Activated CD4-positive, alpha-beta T cell treated with anti-CD3 and anti-CD28 coated beads for 48 hours (primary cell): ENCODE measurements around the gene FMN2.
"Not testable (repeated sequence)": the region's sequence is repeated elsewhere in the genome, so short reads cannot be mapped to it uniquely, and the experiment has no call there.

ENCODE experiments used
- DNase-seq: peaks from one replicate; pipeline ENCODE4 v3.0.0-alpha.2; 2020

The FMN2 gene

DNA sequence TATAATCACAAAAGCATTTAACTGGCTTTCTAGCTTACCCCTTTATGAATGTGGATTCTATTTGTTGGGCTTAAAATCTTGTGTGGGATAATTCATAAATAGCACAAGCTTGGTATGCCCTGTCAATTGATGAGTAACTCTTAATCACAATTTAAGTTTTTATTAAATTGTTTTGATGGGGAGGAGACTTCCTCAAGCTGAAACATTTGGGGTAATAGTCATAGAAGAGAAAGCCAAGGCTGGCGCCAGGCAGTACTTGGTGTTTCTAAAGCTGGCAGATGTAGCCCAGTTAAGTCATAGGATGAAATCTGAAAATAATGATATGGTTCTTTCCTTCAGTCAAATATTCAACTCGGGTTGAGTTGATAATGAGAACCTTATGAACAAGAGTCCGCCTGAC, 167.2 kb downstream of the FMN2 start:
- DNase-seq: no peak

DNA sequence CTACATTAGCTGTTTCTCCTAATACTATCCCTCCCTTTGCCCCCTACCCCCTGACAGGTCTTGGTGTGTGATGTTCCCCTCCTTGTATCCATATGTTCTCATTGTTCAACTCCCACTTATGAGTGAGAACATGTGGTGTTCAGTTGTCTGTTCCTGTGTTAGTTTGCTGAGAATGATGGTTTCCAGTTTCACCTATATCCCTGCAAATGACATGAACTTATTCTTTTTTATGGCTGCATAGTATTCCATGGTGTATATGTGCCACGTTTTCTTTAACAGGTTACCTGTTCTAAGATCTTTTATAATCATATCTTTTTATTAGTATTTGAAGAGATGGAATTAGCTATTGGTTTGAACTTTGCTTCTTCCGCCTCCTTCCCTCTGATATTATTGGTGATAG, 172.8 kb downstream of the FMN2 start:
- not testable (repeated sequence) for DNase-seq

DNA sequence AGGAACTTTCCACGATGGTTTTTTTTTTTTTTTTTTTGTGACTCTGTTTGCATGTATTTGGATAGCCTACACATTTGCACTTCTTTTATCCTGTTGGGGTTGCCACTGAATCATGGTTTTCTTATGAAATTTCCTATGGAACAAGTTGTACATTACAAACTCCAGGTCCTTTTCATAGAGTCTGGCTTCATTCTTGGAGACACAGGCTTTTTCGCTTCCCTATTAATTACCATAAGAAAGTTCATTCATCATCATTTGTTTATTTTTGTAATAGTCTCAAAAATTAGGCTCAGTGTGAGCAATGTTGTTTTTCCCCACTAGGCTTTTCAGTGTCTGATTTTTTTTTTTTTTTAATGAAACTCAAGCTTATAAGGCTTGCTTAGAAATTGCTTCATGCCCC, 179.4 kb downstream of the FMN2 start:
- no peak for DNase-seq

DNA sequence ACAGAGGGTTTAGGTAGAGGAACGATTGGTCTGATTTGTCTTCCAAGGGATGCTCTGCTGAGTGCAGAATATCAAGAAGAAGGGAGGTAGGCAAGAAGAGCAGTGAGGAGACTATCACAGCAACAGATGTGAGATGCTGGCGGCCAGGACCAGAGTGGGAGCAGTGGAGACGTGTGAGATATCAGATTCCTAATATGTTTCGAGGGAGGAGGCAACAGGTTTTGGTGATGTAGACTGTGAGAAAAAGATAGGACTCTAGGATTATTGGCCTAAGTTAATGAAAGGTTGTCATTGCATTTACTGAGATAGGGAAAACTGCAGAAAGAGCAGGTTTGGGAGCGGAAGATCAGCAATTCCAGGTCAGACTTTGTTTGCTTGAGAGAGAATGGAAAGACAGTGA, 182.9 kb downstream of the FMN2 start:
- DNase-seq: no peak

DNA sequence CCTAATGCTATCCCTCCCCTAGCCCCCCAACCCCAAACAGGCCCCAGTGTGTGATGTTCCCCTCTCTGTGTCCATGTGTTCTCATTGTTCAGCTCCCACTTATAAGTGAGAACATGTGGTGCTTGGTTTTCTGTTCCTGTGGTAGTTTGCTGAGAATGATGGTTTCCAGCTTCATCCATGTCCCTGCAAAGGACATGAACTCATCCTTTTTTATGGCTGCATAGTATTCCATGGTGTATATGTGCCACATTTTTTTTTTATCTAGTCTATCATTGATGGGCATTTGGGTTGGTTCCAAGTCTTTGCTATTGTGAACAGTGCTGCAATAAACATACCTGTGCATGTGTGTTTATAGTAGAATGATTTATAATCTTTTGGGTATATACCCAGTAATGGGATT, 183.5 kb downstream of the FMN2 start:
- DNase-seq: not testable (repeated sequence)

DNA sequence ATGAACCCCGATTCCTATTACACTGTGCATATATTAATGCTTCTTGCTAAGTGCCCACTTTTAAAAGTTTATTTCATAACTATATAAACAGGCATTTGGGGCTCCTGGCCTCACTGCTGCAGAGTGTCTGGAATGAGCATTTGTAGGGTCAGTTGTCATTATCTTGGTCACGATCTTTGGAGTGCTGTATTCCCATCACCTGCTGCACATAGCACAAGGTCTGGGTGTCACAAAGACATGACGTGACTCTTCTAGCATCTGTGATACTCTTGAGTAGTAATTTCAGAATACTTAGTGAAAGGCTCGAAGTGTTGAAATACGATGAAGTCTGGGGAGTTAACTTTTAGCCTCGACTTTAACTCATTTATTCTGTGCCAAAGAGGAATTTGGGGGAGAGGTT, 186.4 kb downstream of the FMN2 start:
- DNase-seq: no peak

DNA sequence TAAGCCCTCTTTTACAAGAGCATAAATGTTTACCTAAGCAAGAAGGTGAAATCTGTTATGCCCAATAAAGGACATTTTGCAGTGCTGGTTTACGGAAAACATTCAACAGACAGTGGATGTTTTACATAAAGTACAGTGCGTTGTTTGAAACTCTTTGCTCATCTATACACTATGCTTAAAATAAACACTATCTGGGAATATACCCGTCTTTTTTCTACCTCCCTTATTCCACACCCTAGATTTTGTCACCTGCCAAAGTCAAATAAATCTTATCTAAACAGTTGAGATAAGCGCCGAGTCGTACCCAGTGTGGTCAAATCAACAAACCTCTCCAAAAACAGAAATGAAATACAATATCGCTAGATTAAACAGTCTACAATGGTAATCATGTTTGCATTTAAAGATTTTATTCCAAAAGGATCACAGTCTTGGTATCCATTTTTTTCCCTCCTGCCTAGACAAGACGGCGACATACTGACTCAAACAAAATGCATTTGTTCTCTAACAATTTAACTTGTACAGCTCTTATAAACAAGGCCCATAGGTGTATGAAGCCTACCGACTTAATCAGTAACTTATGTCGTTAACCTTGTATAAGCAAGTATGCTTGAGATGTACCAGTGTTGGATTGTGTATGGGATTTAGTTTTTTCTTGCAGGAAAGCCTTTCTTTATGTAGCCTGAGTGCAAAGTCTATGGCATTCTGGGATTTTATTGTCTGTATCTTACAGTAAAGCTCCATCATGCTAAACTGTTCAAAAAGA, 189.1 kb downstream of the FMN2 start:
- no peak for DNase-seq

DNA sequence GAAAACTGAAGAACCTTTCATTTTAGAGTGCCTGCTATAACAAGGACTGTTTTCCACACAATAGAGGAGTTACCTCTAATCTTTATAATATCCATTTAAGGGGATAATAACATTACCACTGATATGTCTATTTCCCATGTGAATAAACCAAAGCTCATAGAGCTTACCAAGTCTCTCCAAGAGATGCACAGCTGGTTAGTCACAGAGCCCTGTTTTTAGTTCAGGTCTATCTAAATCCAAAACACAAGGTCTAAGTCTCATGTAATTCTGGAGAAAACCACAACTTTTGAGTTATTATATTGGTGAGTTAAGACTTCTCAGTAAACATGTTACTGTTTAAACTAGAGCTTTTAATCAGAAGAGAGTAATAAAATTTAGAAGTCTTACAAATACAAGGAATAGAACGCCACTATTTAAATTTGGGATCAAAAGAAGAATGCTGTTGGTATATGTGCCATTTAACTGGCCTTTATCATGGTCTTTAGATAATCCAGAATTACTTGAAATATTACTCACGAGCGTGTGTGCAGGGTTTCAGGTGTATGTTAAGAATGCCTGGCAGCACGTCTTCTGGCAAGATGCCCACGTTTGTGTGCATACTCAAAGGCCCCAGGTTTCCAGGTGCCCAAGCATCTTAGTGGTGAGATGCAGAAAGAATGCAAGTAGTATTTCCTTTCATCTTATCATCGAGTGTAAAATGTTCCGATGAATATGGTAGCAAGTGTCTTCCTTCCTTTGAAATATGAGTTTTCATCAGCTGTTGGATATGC, 190.6 kb downstream of the FMN2 start:
- no peak for DNase-seq

DNA sequence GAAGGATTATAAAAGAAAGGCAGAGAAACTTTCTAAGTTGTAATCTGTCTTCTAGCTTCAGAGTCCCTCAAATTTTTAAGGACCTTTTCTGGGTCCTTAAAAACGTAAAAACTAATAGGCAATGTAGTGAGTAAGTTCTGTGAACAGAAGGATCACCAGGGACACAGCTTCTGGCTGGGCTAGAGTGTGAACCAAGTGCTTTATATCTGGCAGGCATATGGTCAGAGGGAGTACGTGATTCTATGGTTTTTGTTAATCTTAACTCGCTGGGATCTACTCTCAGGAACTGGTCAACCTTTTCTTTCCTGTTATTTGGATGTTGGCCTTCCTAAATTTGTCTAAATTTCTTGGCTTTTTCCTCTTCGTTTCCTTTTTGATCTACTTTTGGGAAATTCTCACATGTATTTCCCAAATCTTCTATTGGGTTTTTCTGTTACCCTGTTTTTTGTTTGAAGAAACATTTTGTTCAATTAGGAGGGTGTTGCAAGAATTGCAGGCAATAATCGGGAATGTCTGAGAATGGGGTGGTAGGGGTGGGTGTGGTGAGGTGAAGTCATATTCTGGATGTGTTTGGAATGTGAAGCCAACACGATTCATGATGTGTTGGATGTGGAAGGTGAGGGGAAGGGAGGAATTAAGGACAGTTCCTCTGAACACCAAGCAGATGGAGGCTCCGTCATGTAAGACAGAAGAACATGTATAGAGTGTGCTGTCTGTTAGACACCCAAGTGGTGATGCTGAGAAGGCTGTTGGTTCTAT, 193.2 kb downstream of the FMN2 start:
- no peak for DNase-seq

DNA sequence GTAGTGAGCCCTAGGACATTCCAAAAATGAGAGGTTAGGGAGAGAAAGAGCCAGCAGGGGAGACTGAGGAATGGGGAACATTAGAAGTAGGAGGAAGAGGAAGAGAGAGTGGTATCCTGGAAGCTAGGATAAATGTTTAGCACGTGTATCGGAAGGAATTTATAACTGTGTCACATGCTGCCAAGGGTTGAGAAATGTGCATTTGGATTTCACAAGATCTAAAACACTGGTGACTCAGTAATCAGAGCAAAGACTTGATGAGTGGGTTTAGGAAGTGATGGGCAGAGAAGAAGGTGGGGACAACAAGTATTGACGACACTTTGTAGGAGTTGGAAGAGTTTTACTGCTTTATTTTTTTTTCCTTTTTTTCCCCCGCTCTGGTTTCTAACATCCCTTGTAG, 193.9 kb downstream of the FMN2 start:
- no peak for DNase-seq

DNA sequence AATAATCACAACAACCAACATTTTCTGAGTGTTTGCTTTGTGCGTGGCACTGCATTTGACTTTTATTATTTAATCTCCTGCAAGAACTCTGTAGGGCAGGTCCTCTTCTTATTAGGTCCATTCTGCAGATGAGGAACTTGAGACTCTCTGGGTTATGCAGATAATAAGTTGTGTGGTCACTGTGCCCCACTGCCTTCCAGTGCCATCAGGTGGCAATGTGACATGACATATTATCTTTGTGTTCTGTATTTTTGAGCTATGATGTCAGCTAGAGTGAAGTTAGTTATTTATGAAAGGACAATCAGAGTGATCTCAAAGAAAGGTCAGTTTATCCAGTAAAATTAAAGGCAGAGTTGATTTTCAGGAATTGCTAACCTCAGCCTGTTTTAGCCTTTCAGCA, 196.0 kb downstream of the FMN2 start:
- DNase-seq: no peak

DNA sequence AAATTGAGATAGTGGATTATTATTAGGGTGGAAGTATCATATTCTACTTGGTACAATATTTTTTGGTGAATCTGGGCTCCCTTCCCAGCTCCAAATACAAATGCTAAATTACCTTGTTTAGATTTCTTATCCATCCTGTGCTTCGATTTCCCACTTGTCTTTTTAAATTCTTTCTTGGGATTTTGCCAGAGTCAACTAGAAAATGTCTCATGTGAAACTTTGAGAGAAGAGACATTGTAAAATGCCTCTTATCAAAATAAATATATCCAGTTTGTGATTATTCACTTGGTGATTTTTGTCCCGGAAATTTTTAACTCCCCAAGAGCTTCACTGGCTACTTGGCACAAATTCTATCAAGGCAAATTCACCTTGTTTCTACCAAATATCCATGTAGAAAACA, 202.0 kb downstream of the FMN2 start:
- DNase-seq: no peak

DNA sequence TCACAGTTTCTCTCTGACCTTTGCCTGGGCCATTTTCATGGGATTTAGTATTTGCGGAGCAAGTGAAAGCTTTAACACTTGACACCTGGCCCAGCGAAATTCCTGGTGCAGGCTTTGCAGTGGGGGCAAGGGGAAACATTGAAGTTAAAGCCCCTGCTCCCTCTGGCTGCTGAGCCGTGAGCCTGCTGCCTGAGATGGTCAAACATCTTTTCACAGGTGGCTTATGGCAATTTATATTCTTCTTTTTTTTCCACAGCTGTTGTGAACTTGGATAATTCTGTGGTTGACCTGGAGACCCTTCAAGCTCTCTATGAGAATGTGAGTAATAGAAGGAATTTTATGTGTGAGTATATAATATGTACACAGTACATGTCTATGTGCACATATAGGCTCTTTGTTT, 202.9 kb downstream of the FMN2 start:
- DNase-seq: no peak

DNA sequence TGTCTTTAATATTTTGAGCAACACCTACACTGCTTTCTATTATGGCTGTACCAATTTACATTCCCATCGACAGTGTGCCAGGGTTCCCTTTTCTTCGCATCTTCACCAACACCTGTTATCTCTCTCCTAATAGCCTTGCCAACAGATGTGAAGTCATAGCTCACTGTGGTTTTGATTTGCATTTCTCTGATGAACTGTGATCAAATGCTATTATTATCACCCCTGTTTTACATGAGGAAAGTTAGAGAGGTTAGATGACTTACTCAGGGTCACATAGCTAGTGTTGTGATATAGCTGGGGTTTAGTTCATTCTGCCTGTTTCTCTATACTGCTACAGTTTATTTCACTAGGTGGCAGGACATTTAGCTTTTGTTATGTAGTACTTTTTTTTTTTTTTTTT, 204.1 kb downstream of the FMN2 start:
- no peak for DNase-seq

DNA sequence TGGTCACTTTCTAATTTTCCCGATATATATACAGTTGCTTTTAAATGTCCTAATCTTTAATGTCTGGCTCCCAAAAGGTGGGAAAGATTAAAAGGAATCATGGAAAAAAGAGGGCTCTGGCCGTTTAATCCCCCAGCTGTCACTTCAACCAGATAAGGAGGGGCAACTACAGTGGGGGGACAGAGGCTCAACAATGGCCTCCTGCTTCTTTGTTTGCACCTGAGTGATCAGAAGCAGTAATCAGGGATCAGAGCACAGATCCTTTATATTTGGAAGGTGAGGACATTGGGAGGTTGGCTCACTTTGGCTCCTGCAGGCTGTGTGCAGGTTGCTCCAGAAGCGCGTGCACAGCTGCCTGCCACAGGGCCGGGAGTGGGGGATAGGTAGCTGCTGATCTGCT, 212.8 kb downstream of the FMN2 start:
- no peak for DNase-seq

DNA sequence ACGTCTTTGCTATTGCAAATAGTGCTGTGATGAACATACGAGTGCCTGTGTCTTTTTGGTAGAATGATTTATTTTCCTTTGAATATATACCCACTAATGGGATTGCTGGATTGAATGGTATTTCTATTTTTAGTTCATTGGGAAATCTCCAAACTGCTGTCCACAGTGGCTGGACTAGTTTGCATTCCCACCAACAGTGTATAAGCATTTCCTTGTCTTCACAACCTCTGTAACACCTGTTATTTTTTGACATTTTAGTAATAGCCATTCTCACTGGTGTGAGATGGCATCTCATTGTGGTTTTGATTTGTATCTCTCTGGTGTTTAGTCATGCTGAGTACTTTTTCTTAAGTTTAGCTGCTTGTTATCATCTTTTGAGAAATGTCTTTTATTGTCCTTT, 215.0 kb downstream of the FMN2 start:
- no peak for DNase-seq

DNA sequence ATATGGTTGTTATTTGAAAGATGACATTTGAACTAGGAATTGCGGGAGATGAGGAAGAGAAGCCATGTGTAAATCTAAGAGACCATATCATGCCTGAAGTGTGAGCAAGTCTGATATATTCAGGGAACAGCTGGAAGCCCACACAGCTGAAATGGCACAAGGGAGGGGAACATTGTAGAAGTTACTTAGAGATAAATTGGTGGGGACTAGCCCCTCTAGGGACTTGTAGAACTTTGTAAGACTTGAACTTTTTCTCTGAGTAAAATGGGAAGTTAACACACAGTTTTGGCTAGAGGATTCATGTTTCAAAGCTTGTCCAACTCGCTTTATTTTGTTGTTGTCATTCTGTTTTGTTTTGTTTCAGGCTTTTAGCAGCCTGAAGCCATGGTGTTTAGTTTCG, 216.4 kb downstream of the FMN2 start:
- no peak for DNase-seq

DNA sequence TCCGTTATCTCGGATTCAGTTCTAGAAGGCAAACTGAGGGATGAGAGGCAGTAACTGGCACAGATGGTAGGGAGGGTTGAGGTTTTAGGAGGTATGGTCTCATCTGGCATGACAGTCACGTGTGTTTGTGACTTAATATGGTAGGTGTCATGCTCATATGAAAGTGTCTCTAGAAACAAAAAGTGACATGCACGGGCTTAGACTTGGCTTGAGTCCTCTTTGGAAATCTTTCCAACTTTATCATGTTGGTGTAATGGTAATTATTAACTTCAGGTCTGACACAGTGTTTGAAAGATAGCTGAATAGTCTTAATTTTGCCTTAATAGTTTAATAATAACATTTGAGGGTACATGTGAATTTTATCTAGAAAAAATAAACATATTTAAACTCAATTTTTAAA, 218.1 kb downstream of the FMN2 start:
- DNase-seq: no peak

DNA sequence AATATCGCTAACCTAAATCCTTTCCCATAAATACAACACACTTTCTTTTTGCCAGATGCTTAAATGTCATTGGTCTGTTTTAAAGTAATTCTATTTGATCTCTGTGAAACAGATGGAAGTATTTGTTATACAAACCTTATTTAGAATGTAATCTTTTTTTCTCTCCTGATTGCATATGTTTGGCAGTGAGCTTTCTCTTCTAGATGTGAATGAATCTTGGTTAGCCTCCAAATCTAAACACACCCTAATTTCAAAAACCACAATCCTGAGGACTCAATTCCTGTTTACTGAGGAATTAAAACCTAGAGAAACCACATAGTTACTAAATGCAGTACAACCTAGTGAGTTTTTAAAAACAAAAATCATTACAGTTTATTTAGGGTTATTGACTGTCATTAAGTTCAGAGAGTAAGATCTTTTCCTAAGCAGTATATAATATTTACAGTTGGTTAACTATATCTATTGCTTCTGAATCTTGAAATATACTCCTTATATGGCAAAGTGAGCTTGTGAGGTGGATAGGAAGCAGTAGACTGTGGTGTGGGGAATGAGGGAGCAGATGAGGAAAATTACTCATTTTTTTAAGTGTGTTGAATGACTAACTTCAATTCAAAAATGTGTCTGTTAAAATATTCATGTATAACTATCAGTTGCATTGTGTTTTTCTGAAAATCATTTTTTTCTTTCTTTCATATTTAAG, 218.7 kb downstream of the FMN2 start:
- DNase-seq: no peak

DNA sequence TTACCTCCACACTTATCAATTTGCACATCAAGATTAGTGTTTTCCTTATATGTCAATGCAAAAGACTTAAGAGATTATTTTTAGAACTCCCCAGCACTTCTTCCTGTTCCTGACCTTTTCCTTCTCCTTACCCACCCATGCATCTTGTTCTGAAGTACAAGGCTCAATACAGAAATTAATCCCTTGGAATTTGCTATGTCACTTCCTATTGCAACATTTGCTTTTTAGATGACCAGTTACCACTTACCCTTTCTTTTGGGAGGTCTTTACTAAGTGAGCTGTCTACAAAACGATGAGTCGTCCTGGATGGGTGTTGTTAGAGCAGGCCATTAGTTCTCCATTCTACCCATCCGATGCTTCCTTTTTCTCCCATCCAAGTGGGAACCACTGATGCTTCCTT, 221.2 kb downstream of the FMN2 start:
- DNase-seq: no peak

DNA sequence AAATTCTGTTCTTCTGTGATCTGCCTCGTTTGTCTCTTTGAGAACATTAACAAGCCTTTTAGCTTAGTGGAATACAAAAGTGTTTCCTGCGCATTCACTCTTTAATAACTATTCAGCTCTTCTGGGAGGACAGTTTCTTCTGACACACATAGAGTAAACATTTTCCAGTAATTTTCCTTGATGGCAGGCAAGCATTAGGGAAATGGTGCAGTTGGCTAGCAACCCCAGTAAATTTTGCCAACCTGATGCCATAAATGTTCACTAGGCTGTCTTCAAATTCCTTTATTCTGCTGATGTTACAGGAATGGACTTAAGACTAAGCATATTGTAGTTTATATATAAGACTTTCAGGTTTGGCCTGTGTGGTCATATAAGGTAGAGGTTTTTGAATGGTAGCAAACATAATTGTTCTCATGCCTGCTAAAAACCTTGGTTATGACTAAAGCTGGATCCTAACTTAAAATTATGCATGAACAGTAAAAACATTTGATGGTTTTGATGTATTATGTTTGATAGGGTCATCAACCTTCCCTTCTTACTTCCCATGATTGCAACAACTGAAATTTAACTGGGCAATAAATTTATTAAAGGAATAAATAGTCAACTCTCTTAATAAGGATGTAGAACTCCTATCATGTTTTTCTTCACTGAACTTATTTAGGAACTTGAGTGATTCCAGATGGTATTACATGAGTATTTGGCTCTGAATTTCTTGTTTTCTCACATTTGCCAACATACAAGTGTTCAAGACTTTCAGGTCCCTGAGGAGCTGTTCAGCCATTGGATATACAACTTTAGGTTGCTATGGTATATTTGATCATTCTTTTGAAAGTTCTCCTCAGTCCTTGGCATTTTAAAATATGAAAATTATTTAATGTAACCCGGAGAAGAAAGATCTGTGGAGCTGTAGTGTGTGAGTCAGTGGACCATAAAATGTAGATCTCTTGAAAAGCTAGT, 223.4 kb downstream of the FMN2 start:
- no peak for DNase-seq

DNA sequence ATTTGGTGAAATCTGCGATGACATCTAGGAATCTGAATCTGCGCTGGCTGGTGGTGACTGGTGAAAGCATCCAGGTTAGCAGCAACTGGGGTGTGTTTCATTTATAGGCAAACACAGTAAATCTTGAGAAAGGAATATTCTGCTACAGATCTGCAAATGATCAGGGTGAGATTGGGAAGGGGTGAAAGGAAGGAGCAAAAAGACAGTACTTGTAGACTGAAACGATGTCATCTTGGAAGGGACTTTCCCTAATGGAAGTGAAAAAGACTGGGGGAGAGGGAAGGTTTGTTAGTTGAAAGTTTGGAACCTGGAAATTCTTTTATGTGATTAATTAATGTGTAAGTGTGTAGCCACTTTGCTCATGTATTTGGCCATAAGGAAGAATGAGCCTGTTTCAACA, 228.3 kb downstream of the FMN2 start:
- no peak for DNase-seq
